GM21423 (cell line): ENCODE data around the gene CEMIP2.
"Not testable (repeated sequence)": the region's sequence is repeated elsewhere in the genome, so short reads cannot be mapped to it uniquely, and the experiment has no call there.

Experiments used
- ATAC-seq: cut with Tn5 transposase; IDR thresholded peaks from one replicate; pipeline ENCODE4 v1.9.1; 2021; ENCODE audit warnings: mild to moderate bottlenecking, moderate library complexity; ENCODE audit not compliant: unreplicated experiment

The CEMIP2 gene

DNA sequence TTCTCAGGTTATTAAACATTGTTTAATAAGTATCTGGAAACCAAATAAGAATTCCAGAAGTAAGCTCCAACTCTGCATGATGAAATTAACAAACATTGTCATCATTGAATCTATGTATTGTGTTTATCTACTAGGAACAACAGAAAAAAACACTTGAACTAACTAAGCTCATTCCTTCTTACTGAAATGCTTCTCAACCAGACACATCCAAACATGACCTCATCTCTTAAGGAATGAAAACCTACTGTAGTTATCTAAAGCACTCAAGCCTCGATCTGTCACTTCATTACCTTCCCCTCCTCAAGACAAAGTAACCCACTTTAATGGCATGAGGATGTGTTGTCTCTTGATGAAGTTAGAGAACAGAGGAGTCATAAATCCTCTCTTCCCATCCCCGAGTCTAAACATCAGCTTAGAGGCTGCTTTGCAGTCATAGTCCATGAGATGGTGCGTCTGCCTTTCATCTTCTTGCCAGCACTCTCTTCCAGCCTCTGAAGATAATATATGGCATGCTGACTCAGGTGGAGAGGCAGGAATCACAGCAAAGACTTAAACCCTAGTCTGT, 86.5 kb downstream of the CEMIP2 start:
- ATAC-seq: no peak

DNA sequence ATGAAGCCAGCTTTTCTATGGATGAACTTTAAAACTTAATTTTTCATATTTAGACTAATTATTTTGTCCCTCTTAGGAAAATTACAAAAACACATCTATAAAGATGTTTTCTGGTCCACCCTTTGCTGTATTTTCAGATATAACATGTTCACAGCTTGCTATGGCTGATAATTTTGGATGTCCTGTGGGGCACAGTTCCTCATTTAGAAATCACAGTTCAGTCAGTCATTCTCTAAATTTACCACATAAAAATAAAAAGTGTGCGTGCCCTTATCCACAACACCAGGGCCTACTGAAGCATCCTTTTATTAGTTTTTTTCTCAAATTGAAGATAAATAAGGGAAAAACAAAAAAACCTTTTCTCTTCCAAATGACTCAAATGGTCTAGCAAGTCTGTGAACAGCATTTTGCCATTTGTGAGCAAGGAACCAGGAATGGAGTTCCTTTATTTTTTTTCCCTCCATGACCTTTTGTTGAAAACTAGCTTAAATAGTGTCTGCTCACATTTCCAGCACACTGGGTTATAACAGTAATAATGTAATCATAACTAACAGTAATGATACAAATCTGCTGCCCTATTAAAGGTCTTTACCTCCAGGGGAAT, 87.1 kb downstream of the CEMIP2 start:
- no peak for ATAC-seq

DNA sequence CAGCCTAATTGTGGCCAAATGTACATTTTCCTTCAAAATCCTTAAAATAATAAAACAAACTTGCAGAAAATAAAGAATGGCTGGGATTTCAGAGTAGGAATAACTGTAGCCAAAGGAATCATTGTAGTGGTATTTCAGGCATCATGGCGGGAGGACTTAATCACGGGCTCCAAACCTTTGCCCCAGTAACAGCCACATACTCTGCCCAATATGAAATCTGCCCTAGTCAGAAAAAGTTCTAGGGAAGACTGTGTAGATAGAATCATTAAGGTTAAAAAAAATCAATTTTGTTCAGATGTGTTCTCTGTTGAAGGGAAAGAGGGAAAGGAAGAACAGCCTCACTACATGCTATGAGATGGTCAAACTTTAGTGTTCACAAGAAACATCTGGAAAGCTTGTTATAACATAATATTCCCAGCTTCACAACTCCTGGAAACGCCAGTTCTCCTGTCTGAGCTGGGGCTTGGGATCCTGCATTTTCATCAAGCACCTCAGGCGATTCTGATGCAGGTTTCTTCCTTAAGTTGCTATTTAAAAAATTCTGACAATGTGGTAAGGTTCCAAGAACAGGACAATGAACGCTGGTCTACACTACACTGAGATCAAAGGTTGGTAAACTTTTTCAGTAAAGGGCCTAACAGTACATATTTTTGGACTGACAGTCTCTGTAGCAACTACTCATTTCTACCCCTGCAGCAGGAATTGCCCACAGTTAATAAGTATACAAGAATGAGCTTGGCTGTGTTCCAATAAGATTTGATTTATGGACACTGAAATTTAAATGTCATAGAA, 87.9 kb downstream of the CEMIP2 start:
- ATAC-seq: peak; percentile 33

DNA sequence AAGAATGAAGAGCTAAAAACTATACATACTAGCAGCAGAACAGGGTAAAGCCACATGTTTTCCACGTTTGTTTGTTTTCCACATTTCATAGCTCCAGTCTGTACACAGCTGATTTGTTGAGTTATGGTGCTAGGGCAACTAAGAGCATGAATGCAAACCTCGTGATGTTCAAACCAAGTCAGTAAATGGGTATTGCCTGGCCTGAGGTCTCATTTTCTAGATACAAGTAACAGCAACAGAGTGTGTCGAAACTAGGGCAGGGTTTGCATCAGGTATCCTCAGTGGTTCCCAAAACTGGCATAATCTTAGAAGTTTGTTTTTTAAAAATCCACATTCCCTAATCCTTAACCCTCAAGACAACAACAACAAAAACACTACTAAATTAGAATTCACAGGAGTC, 89.3 kb downstream of the CEMIP2 start:
- ATAC-seq: no peak

DNA sequence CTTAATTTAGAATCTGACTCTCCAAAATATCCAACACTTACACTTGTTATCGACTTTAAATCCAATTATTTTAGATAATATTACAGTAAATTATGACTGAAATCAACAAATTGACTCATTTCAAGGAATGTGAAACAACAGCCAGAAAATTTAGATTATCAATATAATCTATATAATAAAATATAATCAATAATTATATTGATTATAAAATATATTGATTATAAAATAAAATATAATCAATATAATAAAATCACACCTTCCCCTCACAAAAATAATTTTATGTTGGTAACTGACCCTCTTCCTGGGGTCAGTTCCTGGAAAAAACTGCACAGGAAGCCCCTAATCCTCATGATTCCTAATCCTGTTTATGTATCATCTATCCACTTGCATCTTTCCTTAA, 91.1 kb downstream of the CEMIP2 start:
- no peak for ATAC-seq

DNA sequence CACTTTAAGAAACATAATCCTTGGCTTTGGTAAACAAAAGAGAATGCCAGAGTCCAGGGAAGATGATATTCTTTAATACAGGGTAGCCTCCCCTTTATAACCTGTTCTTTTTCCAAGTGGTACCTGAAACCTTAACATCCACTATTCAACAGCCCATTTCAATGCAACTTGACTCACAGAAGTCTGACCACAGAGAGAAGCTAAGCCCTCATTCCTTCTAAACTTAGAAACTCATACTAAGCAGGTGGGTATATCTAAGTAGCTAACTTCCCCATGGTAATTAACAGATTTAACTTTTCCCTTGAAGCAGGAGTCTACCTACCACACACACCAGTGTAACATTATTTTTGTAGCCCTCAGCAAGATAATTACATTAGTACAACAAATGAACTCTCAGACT, 91.9 kb downstream of the CEMIP2 start:
- peak; percentile 45 for ATAC-seq

GRCh38 chr9:71675857-71676165, 92.5 kb downstream of the CEMIP2 start:
- no peak for ATAC-seq

GRCh38 chr9:71675105-71675856, 93.0 kb downstream of the CEMIP2 start:
- ATAC-seq: no peak

GRCh38 chr9:71672573-71672972, 95.7 kb downstream of the CEMIP2 start:
- ATAC-seq: no peak

DNA sequence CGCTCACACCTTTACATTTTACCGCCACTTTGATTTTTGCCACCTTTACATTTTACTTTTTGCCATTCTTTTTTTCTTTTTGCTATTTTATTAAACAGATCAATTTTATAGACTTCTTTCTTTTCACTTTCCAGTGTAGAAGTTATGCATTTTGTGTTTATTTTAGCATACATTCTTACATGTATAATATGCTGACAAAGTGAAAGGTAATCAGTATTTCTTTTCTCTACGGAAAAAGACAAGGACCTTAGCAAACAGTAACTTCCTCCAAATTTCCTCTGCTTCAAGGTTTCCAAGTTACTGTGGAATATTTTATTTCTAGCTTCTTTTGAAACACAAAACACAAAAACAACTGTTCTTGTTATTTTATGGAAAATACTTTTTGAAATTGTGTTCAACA, 97.0 kb downstream of the CEMIP2 start:
- no peak for ATAC-seq

DNA sequence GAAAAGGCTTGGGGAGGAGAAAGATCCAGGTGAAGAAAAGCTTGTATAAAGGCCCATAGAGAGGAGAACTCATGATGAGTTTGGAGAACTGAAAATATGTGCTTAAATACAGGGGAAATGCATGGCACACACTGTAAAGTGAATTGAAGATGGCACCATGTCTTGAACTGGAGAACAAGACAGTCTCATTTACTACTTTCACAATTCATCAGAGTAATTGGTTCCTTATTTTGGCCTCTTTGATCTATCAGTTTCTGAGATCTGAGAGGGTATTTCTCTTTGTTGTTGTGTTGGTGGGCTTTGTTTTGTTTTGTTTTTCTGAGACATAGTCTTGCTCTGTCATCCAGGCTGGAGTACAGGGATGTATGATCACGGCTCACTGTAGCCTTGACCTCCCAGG, 98.2 kb downstream of the CEMIP2 start:
- ATAC-seq: peak; percentile 60

DNA sequence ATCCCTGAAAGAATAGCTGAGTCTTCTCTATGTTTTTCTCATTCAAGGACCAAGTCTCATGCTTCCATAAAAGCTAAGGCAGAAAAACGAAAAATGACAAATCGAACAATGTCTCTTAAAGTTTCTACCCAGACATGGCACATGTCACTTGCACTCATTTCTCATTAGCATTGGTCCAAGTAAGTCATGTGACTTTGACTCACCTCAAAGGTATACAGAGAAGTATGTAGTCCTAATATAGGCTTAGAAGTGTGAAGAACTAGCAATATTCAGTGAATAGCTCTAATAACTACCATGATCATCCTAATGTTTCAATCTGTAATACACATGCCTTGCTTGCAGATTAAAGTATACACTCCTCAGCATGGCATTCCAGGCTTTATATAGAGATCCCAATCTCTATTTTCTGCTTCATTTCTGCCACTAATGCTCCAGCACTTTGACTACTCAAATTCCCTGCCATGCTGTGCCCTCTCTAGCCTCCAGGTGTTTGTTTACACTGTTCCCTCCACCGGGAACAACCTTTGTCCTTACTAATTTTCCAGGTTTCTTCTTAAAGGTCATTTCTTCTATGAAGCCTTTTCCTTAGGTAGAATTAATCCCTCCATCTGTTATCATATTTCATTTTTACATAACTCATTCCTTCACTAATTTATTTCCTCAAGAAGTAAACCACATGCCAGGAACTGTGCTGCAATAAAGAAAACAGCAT, 98.9 kb downstream of the CEMIP2 start:
- no peak for ATAC-seq

GRCh38 chr9:71668717-71669116, 99.6 kb downstream of the CEMIP2 start:
- no peak for ATAC-seq

- ATAC-seq: no peak
These were observed 103.1 kb downstream of the CEMIP2 start for GRCh38 chr9:71665247-71665646.

- no peak for ATAC-seq
These were observed 103.7 kb downstream of the CEMIP2 start for GRCh38 chr9:71664566-71664965.

DNA sequence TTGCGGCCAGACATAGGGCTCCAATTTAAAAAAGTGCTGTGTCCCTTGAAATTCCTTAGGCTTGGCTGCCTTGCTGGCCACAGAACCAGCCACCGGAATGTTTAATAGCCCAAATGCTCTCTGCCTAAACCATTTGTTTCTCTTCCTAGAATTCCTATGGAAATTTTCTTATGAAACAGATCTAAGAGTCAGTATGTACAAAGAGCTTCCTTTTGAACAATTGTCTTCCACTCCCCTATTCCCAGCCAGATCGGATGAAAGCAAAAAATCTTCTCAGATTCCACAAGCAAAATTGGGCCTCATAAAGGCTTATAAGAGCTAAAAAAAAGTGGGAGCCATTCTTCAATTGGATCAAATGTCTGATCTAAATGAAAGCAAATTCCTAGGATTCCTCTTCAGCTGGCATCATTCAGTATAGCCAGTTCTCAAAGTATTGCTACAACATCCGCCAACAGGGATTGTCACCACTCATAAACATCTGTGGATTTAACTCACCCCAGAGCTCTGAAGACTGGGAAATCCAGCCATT, 104.3 kb downstream of the CEMIP2 start:
- ATAC-seq: no peak

DNA sequence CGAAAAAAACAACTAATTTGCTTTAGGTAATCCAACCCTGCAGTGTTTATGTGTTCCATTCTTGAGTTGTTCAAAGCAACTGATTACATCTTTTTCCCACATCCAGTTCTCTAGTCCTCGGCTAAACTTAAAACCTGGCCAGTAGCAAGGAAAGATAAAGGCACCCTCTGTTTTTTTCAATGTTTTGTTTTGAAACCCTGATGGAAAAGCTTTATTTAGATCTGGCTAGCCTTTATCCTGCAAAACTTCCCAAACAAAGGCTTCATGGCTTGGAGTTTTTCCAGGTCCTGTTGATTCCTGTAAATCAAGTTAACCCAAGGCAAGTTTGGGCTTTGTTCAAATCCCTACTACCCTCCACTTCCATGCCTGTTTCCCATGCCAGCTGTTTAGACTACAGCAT, 105.1 kb downstream of the CEMIP2 start:
- ATAC-seq: no peak

- no peak for ATAC-seq
These were observed 106.2 kb downstream of the CEMIP2 start for GRCh38 chr9:71662082-71662481.

- ATAC-seq: not testable (repeated sequence)
These were observed 111.0 kb downstream of the CEMIP2 start for GRCh38 chr9:71657276-71657675.

GRCh38 chr9:71656496-71656895, 111.8 kb downstream of the CEMIP2 start:
- no peak for ATAC-seq

- ATAC-seq: no peak
These were observed 112.5 kb downstream of the CEMIP2 start for GRCh38 chr9:71655778-71656177.
